Fibroblast of gingiva (primary cell): ENCODE data around the gene NUDT3.
A peak's percentile ranks its signal among the peaks of the same experiment; 100 is the strongest.
"Not testable (repeated sequence)": the region's sequence is repeated elsewhere in the genome, so short reads cannot be mapped to it uniquely, and the experiment has no call there.

Experiments
- DNase-seq: peaks from one replicate; pipeline ENCODE4 v3.0.0-alpha.2; 2011; ENCODE audit warnings: low read depth

The NUDT3 gene

DNA sequence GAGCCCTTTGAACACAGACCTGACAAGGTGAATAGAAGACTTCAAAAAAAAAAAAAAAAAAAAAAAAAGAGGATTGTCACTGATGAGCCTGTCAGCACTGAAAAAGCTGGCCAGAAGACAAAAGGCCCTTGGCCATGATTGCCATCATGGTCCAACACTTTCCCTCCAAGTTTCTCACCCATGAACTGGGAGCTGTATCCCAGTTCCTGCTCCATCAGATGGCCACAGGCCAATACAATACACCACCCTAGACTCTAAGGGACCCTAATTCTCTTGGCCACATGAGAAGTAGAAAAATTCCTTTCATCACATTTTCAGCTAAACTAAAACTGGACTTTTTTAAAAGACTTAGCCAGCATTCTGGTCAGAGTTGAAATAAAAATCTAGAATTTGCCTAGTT lies 50.2 kb downstream of the NUDT3 start:
- no peak for DNase-seq

DNA sequence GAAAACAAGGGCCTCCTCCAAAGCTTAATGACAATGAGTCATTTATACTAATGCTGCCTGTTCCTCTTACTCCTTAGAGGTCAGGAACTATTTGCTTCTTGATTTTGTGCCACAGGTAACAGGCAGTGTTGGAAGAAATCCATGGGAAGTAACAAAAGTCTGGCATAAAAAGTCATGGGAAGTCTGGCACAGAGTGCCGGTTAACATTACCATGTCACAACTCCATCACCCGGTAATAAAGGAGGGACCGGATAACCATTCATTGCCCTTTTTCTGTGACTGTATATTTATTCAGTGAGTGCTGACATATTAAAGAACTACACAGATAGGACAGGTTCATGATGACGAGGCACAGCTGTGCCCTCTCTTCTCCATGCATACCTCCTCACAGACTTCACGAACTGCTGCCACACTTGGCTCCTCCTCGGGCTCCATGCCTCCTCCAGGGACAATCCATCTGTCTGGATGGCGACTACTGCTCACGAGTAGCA lies 50.9 kb downstream of the NUDT3 start:
- no peak for DNase-seq

DNA sequence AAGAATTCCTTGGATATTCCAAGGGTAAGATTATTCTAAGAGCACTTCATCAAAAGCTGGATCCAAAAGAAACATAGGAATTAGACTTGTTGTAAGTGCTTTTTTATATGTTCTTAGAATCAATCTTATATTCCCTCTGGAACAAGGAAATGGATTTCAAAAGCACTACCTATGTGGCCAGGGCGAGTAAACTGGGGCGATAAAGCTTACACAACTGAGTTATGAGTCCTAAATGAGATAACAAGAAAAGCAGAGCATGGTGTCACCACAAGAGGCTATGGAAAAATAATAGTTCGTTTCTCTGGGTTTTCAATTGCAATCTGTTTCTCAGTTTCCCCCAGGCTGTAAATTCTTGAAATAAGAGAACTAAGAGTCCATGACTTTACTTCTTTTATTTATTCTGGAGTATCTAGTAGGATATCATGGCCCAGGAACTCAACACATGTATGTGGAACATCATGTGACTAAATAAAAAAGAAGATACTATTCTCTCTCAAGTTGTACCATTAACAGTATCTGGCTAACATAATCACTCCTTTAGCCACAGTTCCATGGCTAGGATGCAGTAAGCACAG lies 51.5 kb downstream of the NUDT3 start:
- no peak for DNase-seq

DNA sequence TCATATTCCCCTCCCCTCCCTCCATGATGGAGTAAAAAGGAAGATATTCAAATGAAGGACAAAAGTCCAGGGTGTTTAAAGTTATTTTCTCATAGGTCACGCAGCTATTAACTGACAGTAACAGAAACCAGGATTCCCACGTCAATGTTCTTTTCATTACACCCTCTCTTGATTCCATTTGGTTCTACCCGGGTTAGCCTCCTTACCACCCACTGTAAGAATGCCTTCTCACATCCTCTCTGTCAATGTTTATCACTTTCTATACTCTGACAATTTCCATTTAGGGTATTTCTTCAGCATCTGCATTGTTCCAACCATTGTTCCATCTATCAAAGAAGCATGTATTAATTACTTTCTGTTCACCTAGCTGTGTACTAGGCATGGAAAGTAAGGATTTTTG lies 52.1 kb downstream of the NUDT3 start:
- no peak for DNase-seq

DNA sequence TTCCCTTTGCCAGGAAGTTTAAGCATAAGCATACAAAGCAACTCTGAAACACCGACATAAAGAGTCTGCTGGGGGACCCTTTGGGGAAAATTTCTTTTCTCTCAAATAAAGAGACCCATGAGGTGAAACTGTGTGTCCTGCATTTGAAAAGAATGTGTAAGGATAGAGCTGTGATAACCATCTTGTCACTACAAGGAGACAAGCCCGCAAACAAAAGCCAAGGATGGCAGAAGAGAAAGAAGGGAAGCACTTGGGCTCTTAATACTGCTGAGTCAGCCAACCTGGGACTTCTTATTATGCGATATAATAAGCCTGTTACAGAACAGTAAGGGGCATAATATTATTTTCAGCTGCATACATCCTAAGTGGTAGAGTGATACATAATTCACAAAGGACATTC lies 52.5 kb downstream of the NUDT3 start:
- DNase-seq, result no peak

DNA sequence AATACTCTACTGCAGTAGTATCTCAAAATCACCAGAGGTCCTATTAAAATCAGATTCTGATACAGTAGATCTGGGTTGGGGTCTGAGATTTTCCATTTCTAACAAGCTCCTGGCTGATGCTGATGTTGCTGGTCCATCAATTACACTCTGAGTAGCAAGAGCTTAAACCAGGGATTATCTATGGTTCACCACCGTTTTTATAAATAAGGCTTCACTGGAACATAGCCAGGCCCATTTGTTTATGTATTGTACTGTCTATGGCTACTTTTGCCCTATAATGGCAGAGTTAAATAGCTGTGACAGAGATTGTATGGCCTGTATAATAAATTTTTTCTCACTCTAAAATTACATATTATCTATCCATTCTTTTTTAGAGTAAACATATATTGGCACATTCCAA lies 53.0 kb downstream of the NUDT3 start:
- no peak for DNase-seq

DNA sequence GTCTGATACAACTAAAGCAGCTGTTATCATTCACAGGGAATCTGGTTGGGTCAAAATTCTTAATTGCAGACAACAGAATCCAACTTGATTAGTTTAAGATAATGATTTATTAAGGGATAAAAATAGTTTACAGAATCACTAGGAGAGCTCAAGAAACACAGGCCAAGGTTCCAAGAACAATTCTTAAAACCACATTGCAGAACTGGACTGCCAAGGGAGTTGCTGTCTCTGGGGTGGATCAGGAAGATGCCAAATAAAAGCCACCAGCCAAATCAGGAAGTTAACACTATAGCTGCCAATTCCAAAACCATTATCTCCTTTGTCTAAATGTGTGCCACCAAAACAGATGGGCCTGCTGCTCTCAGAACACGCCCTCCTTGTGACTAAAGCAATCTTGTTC lies 53.7 kb downstream of the NUDT3 start:
- DNase-seq, result no peak

DNA sequence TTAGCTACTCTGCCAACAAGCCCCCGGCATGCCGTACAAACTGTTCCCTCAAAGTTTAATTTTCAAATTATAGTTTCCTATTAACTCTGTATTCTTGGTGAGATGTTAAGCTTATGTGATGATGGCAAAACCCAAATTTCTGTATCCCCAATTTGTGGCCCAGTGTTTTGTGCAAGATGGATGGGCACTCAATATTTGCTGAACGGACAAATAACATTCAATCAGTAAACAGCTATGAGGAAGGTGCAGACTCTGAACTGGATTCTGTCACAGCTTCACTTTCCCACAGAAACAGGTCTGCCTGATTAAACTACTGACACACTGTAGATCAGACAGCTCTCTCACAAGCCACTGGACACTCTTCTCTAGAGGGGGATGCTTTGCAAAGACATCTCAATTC lies 54.1 kb downstream of the NUDT3 start:
- DNase-seq, result no peak

DNA sequence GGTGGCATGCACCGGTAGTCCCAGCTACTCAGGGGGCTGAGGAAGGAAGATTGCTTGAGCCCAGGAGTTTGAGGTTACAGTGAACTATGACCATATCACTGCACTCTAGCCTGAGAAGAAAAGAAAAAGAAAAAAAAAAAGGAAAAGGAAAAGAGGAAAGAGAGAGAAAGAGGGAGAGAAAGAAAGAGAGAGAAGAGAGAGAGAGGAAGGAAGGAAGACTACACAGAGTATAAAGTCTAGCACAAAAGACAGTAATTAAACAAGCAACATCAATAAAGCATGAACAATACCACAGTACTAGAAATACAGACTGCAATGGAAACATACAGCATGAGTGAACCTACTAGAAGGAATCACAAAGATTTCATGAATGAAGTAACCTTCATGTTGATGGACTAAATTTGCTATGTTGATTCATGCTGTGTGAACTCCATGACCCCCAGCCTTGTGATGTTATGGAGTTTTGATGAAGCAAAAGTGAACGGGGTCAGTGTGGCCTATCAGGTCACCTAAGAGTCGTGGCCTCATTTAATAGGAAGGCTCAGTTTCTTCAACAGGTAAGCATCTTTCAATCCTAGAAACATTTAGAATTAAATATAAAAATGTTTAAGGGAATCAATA lies 57.6 kb downstream of the NUDT3 start:
- DNase-seq, result no peak

DNA sequence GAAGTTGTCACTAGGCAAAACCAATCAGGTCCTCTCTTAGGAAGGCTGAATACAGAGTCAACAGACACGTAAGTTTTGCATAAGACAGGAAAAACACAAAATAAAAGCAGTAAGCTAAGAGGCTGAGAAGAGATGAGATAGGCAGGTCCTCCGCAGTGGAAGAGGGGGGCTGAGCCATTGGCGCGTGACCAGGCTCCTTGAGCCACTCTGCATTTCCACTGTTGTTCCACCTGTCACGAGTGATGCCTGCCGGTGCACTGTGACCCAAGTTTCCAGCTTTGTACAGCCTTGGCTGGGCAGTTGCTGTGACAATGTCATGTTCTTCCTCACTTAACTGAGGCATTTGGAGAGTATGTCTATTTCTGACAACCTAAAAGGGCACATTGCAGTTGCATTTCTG lies 58.6 kb downstream of the NUDT3 start:
- no peak for DNase-seq

DNA sequence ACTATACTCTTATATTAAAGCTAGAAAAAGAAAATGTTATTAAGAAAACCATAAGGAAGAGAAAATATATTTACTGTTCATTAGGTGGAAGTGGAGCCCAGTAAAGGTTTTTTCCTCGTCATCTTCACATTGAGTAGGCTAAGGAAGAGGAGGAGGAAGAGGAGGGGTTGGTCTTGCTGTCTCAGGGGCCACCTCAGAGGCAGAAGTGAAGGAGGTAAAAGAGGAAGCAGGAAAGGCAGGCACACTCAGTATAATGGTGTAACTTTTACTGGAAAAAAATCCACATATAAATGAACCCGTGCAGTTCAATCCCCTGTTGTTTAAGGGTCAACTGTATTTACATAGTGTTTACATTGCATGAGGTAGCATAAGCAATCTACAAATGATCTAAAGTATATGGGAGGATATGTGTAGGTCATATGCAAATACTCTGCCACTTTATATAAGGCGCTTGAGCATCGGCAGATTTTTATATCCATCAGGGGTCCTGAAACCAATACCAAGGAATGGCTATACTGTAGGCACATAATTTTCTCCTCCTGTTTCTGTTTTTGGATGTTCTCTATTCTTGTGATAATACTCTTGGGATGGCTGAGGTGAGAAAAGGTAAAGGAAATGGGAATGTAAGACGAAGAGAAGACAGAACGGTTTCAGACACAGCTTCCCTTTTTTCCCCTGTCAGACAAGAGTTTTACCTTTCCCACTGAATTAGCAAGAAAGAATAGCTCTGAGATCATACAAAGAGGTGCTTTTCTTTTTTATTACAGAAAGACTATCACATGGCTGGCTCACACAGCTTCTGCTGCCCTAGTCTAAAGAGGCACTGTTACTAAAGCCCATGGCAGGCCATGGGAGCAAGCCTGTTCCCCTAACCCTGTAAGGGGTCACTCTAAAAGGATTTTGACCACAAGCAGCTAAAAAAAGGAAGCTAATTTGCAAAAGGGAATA lies 59.9 kb downstream of the NUDT3 start:
- DNase-seq, result no peak

DNA sequence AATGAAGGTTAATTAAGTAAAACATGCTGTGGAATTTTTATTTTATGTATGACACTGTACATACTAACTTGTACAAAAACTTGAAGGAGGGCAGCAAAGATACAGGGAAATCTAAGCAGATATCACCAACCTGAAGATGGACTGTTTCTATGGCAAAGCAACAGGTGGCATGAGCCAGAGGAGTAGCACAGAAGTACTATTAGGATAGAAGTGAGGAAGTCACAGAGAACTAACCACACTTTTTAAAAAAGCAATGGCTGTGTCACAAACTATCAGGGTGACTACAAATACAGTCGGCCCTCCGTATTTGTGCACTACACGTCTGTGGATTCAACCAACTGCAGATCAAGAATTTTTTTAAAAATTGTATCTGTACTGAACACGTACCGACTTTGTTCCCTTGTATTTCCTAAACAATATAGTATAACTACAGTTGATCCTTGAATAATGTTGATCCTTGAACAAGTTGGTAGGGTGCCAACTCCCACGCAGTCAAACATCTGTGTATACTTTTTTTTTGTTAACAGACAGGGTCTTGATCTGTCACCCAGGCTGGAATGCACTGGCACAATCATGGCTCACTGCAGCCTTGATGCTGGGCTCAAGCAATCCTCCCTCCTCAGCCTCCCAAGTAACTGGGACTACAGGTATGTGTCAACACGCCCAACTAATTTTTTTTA lies 61.0 kb downstream of the NUDT3 start:
- DNase-seq, result no peak

DNA sequence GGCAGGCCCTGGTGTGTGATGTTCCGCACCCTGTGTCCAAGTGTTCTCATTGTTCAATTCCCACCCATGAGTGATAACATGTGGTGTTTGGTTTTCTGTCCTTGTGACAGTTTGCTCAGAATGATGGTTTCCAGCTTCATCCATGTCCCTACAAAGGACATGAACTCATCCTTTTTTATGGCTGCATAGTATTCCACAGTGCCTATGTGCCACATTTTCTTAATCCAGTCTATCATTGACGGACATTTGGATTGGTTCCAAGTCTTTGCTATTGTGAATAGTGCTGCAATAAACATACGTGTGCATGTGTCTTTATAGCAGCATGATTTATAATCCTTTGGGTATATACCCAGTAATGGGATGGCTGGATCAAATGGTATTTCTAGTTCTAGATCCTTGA lies 62.7 kb downstream of the NUDT3 start:
- DNase-seq, result not testable (repeated sequence)

DNA sequence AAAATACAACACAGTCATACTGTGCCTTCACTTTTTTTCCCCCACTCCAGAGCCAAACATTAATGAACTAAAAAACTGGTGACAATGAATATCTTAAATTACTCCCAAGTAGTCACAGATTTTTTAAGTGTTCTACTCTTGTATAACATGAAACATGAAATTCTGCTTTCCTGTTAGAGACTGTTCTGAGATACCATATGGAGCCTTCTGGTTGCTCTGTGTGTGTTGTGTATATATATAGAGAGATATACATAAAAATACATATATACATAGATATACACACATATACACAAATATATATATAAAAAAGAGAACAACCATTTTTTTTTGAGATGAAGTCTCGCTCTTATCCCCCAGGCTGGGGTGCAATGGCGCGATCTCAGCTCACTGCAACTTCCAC lies 63.5 kb downstream of the NUDT3 start:
- DNase-seq, result no peak

DNA sequence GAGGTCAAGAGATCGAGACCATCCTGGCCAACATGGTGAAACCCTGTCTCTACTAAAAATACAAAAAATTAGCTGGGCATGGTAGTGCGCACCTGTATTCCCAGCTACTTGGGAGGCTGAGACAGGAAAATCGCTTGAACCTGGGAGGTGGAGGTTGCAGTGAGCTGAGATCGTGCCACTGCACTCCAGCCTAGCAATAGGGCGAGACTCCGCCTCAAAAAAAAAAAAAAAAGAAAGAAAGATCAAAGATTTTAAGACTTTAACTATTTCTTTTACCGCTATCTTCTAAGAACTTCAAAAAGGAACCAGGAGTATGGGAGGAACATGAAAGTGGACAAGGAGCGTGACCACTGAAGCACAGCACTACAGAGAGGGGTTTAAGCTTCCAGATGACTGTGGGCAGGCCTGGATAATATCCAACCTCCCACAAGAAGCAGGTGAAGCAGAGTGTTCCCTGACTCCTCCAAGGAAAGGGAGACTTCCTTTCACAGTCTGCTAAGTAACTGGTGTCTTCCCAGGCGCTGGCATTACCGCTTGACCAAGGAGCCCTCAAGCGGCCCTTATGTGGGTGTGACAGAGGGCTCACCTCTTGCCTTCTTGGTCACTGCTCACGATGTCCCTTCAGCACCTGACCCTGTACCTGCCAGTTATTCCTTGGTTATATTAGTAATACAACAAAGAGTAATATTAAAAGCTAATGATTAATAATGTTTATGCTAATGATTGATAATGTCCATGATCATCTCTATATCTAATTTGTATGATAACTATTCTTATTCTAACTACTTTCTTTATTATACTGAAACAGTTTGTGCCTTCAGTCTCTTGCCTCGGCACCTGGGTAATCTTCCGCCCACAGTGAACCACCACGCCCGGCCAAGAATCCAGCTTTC lies 64.9 kb downstream of the NUDT3 start:
- not testable (repeated sequence) for DNase-seq

DNA sequence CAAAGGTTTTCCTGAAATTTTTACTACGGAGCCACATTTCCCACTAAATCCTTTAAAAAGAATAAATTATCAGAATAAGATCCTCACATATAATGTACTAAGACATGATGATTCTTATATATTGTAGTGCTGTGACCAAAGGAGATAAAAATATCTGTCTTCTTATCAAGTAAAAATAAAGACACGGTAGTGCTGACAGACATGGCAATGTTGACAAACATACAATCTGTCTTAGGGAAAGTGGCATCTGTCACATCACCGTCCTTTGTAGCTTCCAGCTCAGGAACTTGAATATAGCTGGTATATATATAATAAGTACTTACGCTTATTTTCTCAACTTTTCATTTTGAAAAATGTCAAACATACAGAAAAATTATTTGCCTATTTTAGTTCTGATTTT lies 66.8 kb downstream of the NUDT3 start:
- DNase-seq, result no peak

DNA sequence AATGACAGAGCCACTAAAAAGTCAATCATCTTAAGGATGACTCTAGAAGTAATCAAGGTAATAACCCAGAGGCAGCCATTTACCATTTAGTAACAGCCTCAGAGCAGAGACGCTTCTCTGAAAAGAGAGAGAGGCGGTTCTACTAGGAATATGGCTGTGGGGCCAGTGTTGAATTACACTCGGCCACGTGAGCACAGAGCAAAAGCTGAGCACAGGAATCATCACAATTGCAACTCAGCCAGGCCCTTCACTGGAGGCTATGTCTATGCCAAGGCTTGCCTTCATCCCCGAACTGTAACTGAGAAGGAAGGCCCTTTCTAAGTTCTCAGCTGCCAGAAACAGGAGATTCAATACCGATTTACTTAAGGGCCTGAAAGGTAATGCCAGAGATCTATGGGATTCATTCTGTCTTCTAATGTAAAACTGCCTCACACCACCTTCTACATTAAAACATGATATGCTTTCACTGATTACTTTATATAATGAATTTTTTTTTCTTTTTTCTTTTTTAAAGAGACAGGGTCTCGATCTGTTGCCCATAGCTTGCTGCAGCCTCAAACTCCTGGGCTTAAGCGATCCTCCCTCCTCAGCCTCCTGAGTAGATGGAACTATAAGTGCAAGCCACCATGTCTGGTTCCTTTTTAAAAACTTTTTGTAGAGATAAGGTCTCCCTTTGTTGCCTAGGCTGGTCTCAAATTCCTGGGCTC lies 67.6 kb downstream of the NUDT3 start:
- DNase-seq, result peak; percentile 82

DNA sequence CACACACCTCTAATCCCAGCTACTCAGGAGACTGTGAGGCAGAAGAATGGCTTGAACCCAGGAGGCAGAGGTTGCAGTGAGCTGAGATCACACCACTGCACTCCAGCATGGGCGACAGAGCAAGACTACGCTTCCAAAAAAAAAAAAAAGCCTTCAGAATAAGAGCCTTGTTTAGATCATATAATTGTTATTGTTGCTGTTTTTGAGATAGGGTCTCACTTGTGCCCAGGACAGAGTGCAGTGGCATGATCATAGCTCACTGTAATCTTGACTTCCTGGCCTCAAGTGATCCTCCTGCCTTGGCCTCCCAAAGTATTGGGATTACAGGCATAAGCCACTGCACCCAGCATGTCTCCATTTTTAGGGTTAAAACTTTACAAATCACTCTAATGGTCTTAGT lies 68.2 kb downstream of the NUDT3 start:
- not testable (repeated sequence) for DNase-seq

DNA sequence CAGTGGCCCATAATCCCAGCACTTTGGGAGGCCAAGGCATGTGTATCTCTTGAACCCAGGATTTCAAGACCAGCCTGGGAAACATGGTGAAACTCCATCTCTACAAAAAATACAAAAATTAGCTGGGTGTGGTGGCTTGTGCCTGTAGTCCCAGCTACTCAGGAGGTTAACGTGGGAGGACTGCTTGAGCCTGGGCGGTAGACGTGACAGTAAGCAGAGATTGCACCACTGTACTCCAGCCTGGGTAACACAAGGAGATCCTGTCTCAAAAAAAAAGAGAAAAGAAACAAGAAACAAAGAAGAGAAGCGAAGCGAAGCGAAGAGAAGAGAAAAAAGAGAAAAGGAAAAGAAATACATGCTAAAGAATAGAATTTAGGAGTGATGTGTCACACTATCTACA lies 69.2 kb downstream of the NUDT3 start:
- no peak for DNase-seq

DNA sequence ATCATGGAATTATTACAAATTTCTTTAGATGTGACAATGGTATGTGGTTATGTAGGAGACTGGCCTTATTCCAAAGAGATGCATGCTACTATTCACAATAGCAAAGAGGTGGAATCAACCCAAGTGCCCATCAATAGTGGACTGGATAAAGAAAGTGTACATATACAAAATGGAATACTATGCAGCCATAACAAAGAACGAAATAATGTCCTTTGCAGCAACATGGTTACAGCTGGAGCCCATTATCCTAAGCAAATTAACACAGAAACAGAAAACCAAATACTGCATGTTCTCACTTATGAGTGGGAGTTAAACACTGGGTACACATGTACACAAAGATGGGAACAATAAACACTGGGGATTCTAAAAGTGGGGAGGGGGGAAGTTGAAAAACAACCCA lies 69.7 kb downstream of the NUDT3 start:
- no peak for DNase-seq

DNA sequence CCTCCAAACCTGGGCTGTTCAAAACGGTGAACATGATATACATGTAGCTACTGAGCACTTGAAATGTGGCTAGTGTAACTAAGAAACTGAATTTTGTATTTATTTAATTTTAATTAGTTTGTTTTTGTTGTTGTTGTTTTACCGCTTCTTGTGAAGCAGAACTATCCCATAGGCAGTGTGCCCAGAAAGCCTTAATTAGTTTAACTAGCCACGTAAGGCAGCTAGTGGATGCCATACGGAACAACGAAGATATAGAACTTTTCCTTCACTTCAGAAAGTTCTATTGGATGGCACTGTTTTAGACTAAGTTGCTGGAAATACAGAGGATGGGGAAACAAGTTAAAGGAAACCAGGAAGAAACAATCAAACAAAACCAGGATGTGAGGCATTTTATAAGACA lies 70.6 kb downstream of the NUDT3 start:
- no peak for DNase-seq
